ENCODE data around the gene ADAMTS20.

ADAMTS20 gene

GRCh38 chr12:43329375-43329774 is 222.6 kb downstream of the ADAMTS20 start:
- Histone ChIP-seq H2AFZ (ENCODE audit: low read depth, low read length) (no peak overlapping the region), H3K9me3 (ENCODE audit: insufficient read depth, low read length, severe bottlenecking) (no peaks in the 10 kb centered on the region), H3K36me3 (ENCODE audit: insufficient read depth, low read length) (no peaks in the 10 kb centered on the region), H3K27ac (ENCODE audit: low read length) (no peak overlapping the region), H3K4me3 (ENCODE audit: low read depth in 1 of 2, low read length in 2 of 2) (no peak overlapping the region), H3K4me2 (ENCODE audit: insufficient read depth, low read length) (no peak overlapping the region), H3K9ac (ENCODE audit: low read depth, low read length) (no peak overlapping the region), H3K79me2 (ENCODE audit: insufficient read depth, low read length) (no peaks in the 10 kb centered on the region), H3K27me3 (ENCODE audit: insufficient read depth, low read length, poor library complexity) (no peaks in the 10 kb centered on the region), H4K20me1 (ENCODE audit: insufficient read depth, low read length) (no peaks in the 10 kb centered on the region), H3K4me1 (ENCODE audit: insufficient read depth, low read length) (no peaks in the 10 kb centered on the region)
- TF ChIP-seq EZH2 (IDR thresholded peaks at IDR 0.05; ENCODE audit: borderline replicate concordance, low read depth, low read length, severe bottlenecking): no peak
- TF ChIP-seq, protein P1, sequence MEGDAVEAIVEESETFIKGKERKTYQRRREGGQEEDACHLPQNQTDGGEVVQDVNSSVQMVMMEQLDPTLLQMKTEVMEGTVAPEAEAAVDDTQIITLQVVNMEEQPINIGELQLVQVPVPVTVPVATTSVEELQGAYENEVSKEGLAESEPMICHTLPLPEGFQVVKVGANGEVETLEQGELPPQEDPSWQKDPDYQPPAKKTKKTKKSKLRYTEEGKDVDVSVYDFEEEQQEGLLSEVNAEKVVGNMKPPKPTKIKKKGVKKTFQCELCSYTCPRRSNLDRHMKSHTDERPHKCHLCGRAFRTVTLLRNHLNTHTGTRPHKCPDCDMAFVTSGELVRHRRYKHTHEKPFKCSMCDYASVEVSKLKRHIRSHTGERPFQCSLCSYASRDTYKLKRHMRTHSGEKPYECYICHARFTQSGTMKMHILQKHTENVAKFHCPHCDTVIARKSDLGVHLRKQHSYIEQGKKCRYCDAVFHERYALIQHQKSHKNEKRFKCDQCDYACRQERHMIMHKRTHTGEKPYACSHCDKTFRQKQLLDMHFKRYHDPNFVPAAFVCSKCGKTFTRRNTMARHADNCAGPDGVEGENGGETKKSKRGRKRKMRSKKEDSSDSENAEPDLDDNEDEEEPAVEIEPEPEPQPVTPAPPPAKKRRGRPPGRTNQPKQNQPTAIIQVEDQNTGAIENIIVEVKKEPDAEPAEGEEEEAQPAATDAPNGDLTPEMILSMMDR (IDR thresholded peaks at IDR 0.05; ENCODE audit: borderline replicate concordance, extremely low read depth, low read length, poor library complexity, severe bottlenecking): no peak
- DNase-seq: no peak
- no peak for ATAC-seq (ENCODE audit: insufficient read depth, low read depth)

- no peak overlapping the region for H3K9ac ChIP-seq (ENCODE audit: low read depth, low read length)
- no peaks in the 10 kb centered on the region for H3K4me1 ChIP-seq (ENCODE audit: insufficient read depth, low read length)
- no peak overlapping the region for H3K27ac ChIP-seq (ENCODE audit: low read length)
- TF ChIP-seq, protein P1 (IDR thresholded peaks at IDR 0.05; ENCODE audit: borderline replicate concordance, extremely low read depth, low read length, poor library complexity, severe bottlenecking): no peak
- no peak for TF ChIP-seq EZH2 (IDR thresholded peaks at IDR 0.05; ENCODE audit: borderline replicate concordance, low read depth, low read length, severe bottlenecking)
- DNase-seq: no peak
- no peaks in the 10 kb centered on the region for H3K27me3 ChIP-seq (ENCODE audit: insufficient read depth, low read length, poor library complexity)
- H3K79me2 ChIP-seq (ENCODE audit: insufficient read depth, low read length): no peaks in the 10 kb centered on the region
- no peaks in the 10 kb centered on the region for H4K20me1 ChIP-seq (ENCODE audit: insufficient read depth, low read length)
- H3K9me3 ChIP-seq (ENCODE audit: insufficient read depth, low read length, severe bottlenecking): no peaks in the 10 kb centered on the region
- H3K4me3 ChIP-seq (ENCODE audit: low read depth in 1 of 2, low read length in 2 of 2): no peak overlapping the region
- no peak for ATAC-seq (ENCODE audit: insufficient read depth, low read depth)
- H2AFZ ChIP-seq (ENCODE audit: low read depth, low read length): no peak overlapping the region
- no peaks in the 10 kb centered on the region for H3K36me3 ChIP-seq (ENCODE audit: insufficient read depth, low read length)
- H3K4me2 ChIP-seq (ENCODE audit: insufficient read depth, low read length): no peak overlapping the region
These were observed 226.2 kb downstream of the ADAMTS20 start for GRCh38 chr12:43325786-43326185.

DNA sequence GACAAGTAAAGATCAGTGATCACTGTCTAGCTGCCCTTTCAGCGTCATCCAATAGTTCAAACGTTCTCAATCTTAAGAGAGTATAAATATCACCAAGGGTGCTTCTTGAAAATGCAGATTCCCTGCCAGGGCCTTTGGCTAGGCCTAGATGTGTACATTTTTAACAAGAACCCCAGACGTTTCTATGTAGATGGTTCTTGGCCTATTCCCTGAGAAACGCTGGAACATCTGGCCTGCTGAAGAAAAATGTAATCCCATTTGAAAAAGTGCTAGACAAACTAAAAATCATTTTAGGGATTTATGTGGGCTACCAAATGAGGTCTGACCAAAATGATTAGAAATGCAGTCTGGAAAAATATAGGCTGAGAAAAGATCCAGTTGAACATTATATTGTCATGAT is 231.7 kb downstream of the ADAMTS20 start:
- Histone ChIP-seq H3K9ac (ENCODE audit: low read depth, low read length) (no peak overlapping the region), H4K20me1 (ENCODE audit: insufficient read depth, low read length) (no peaks in the 10 kb centered on the region), H3K27ac (ENCODE audit: low read length) (no peak overlapping the region), H3K9me3 (ENCODE audit: insufficient read depth, low read length, severe bottlenecking) (no peaks in the 10 kb centered on the region), H3K36me3 (ENCODE audit: insufficient read depth, low read length) (no peaks in the 10 kb centered on the region), H3K27me3 (ENCODE audit: insufficient read depth, low read length, poor library complexity) (no peaks in the 10 kb centered on the region), H3K4me3 (ENCODE audit: low read depth in 1 of 2, low read length in 2 of 2) (no peak overlapping the region), H2AFZ (ENCODE audit: low read depth, low read length) (no peak overlapping the region), H3K79me2 (ENCODE audit: insufficient read depth, low read length) (no peaks in the 10 kb centered on the region), H3K4me1 (ENCODE audit: insufficient read depth, low read length) (no peaks in the 10 kb centered on the region), H3K4me2 (ENCODE audit: insufficient read depth, low read length) (no peak overlapping the region)
- TF ChIP-seq, protein P1 (IDR thresholded peaks at IDR 0.05; ENCODE audit: borderline replicate concordance, extremely low read depth, low read length, poor library complexity, severe bottlenecking): no peak
- no peak for TF ChIP-seq EZH2 (IDR thresholded peaks at IDR 0.05; ENCODE audit: borderline replicate concordance, low read depth, low read length, severe bottlenecking)
- DNase-seq: no peak
- no peak for ATAC-seq (ENCODE audit: insufficient read depth, low read depth)

- Histone ChIP-seq H3K36me3 (ENCODE audit: insufficient read depth, low read length) (no peaks in the 10 kb centered on the region), H3K4me2 (ENCODE audit: insufficient read depth, low read length) (no peak overlapping the region), H3K27ac (ENCODE audit: low read length) (no peak overlapping the region), H2AFZ (ENCODE audit: low read depth, low read length) (no peak overlapping the region), H3K79me2 (ENCODE audit: insufficient read depth, low read length) (no peaks in the 10 kb centered on the region), H3K9me3 (ENCODE audit: insufficient read depth, low read length, severe bottlenecking) (no peaks in the 10 kb centered on the region), H3K4me3 (ENCODE audit: low read depth in 1 of 2, low read length in 2 of 2) (no peak overlapping the region), H3K27me3 (ENCODE audit: insufficient read depth, low read length, poor library complexity) (no peaks in the 10 kb centered on the region), H3K9ac (ENCODE audit: low read depth, low read length) (no peak overlapping the region), H3K4me1 (ENCODE audit: insufficient read depth, low read length) (no peaks in the 10 kb centered on the region), H4K20me1 (ENCODE audit: insufficient read depth, low read length) (no peaks in the 10 kb centered on the region)
- no peak for DNase-seq
- ATAC-seq (ENCODE audit: insufficient read depth, low read depth): no peak
- TF ChIP-seq EZH2 (IDR thresholded peaks at IDR 0.05; ENCODE audit: borderline replicate concordance, low read depth, low read length, severe bottlenecking): no peak
- TF ChIP-seq, protein P1 (IDR thresholded peaks at IDR 0.05; ENCODE audit: borderline replicate concordance, extremely low read depth, low read length, poor library complexity, severe bottlenecking): no peak
These were observed 234.0 kb downstream of the ADAMTS20 start for GRCh38 chr12:43318021-43318420.
